Uterus (tissue), 4 donors: ENCODE measurements around the gene ATP6V1G3. TPM values are rescaled to one million over a fixed set of nuclear protein-coding genes. Genes with fewer than 3 reads are reported as not detected.
"Not testable (repeated sequence)": the region's sequence is repeated elsewhere in the genome, so short reads cannot be mapped to it uniquely, and the experiment has no call there.

Experiments
- DNase-seq, 2 donors: peaks; one replicate each; pipeline ENCODE4 v3.0.0-alpha.2; 2019 to 2020
- H3K27ac ChIP-seq, 2 donors: fragments of 200-600 bp; sonication (generic); 1 replicate in 1 of 2; 2 replicates in 1 of 2; pipeline ENCODE4 v1.5.1; 2016 to 2018
- H3K27me3 ChIP-seq, 2 donors: fragments of 200-600 bp; sonication (generic); one replicate each; pipeline ENCODE4 v1.5.1; 2018 to 2019; ENCODE audit warnings: control low read depth in 1 of 2
- H3K36me3 ChIP-seq, 2 donors: fragments of 200-600 bp; sonication (generic); one replicate each; pipeline ENCODE4 v1.5.1; 2019; ENCODE audit warnings: control low read depth in 1 of 2
- H3K4me1 ChIP-seq, 2 donors: fragments of 200-600 bp; sonication (generic); one replicate each; pipeline ENCODE4 v1.5.1; 2018 to 2019; ENCODE audit warnings: control low read depth in 1 of 2
- H3K4me3 ChIP-seq, 2 donors: fragments of 200-600 bp; sonication (generic); 1 replicate in 1 of 2; 2 replicates in 1 of 2; pipeline ENCODE4 v1.5.1; 2018 to 2019; ENCODE audit warnings: mild to moderate bottlenecking in 1 of 2
- H3K9me3 ChIP-seq, 2 donors: fragments of 200-600 bp; sonication (generic); one replicate each; pipeline ENCODE4 v1.5.1; 2019; ENCODE audit warnings: control low read depth in 1 of 2
- POLR2A ChIP-seq, 2 donors: fragments of 450-650 bp; IDR thresholded peaks; one replicate each; pipeline ENCODE4 v1.6.1; 2016; ENCODE audit warnings: antibody characterized with exemption in 2 of 2, mild to moderate bottlenecking in 1 of 2, moderate library complexity in 1 of 2
- intact Hi-C: fragments of 100-400 bp; cut with DNase I; formaldehyde crosslinking; loops from one replicate; pipeline ENCODE4 v1.15.1; 2023; ENCODE audit warnings: low total_unique reads
- total RNA-seq, 4 donors: library from RNA; depleted of rRNA in 3 of 4; stranded (reverse); fragments of >200 nt in 3 of 4; gene quantifications; one replicate each; pipeline versions ENCODE4 v1.1.0 to v1.2.4, GENCODE V29; 2014 to 2023
- TF ChIP-seq, protein P1 (sequence below), 4 experiments: fragments of 200-600 bp in 2 of 4; fragments of 450-650 bp in 2 of 4; sonication (generic) in 2 of 4; IDR thresholded peaks; one replicate each; pipeline ENCODE4 v1.5.1; 2016 to 2019; ENCODE audit warnings: antibody characterized with exemption in 4 of 4, mild to moderate bottlenecking in 2 of 4, moderate library complexity in 1 of 4
- donor health status: DM: yes; HTN: yes; CAD: no.

Gene ATP6V1G3
- total RNA-seq, 4 donors from 2014 or later = not detected

GRCh38 chr1:198529414-198529813 lies 11.1 kb downstream of the ATP6V1G3 start:
- intact Hi-C loops = no loop called here
- no peaks in the 10 kb centered on the region for H3K36me3 ChIP-seq
- no peak for TF ChIP-seq POLR2A (IDR thresholded peaks at IDR 0.05)
- TF ChIP-seq, protein P1, sequence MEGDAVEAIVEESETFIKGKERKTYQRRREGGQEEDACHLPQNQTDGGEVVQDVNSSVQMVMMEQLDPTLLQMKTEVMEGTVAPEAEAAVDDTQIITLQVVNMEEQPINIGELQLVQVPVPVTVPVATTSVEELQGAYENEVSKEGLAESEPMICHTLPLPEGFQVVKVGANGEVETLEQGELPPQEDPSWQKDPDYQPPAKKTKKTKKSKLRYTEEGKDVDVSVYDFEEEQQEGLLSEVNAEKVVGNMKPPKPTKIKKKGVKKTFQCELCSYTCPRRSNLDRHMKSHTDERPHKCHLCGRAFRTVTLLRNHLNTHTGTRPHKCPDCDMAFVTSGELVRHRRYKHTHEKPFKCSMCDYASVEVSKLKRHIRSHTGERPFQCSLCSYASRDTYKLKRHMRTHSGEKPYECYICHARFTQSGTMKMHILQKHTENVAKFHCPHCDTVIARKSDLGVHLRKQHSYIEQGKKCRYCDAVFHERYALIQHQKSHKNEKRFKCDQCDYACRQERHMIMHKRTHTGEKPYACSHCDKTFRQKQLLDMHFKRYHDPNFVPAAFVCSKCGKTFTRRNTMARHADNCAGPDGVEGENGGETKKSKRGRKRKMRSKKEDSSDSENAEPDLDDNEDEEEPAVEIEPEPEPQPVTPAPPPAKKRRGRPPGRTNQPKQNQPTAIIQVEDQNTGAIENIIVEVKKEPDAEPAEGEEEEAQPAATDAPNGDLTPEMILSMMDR (IDR thresholded peaks at IDR 0.05) = no peak

GRCh38 chr1:198528364-198528763 lies 12.1 kb downstream of the ATP6V1G3 start:
- Histone ChIP-seq H3K4me1 (no peaks in the 10 kb centered on the region), H3K4me3 (no peak overlapping the region), H3K27ac (no peak overlapping the region), H3K36me3 (no peaks in the 10 kb centered on the region), H3K27me3 (no peaks in the 10 kb centered on the region), H3K9me3 (no peaks in the 10 kb centered on the region)
- TF ChIP-seq POLR2A (IDR thresholded peaks at IDR 0.05) = no peak
- TF ChIP-seq, protein P1 (IDR thresholded peaks at IDR 0.05) = no peak
- no peak for DNase-seq
- intact Hi-C loops = no loop called here

More at GRCh38 chr1:198529414-198529813, 11.1 kb downstream of the ATP6V1G3 start:
- Histone ChIP-seq H3K4me1 (no peaks in the 10 kb centered on the region), H3K27me3 (no peaks in the 10 kb centered on the region), H3K27ac (no peak overlapping the region), H3K9me3 (no peaks in the 10 kb centered on the region), H3K4me3 (no peak overlapping the region)
- DNase-seq = no peak

DNA sequence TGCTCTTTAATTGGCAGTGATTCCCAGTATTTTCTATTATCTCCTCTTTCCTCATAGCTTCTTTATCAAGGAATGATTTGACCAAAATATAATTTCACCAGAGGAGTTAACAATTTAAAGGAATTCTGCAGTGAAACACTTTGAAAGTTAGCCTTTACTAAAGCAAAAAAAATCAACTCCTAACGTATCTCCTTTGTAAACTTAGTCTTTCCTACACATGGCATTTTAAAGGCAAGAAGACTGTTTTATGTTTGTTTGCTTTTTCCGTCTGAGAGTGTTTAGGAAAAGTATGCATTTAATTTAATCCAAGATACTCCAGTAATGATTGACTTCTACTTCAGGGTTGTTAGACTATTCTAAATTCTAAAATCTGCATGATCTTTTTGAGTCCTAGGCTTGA lies 15.9 kb downstream of the ATP6V1G3 start:
- TF ChIP-seq, protein P1 (IDR thresholded peaks at IDR 0.05) = no peak
- TF ChIP-seq POLR2A (IDR thresholded peaks at IDR 0.05) = no peak
- no peak for DNase-seq

DNA sequence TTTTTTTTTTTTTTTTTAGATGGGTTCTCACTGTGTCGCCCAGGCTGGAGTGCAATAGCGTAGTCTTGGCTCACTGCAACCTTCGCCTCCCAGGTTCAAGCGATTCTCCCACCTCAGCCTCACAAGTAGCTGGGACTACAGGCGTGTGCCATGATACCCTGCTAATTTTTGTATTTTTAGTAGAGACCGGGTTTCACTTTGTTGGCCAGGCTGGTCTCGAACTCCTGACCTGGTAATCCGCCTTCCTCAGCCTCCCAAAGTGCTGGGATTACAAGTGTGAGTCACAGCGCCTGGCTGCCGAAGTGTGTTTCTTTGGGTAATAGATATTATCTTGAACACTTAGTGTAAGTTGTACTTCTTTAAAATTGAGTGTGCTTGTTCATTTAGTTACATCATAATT lies 16.4 kb downstream of the ATP6V1G3 start:
- H3K27ac ChIP-seq, H3K4me1 ChIP-seq, DNase-seq, intact Hi-C loops, H3K27me3 ChIP-seq, H3K4me3 ChIP-seq, H3K36me3 ChIP-seq, H3K9me3 ChIP-seq: not testable (repeated sequence)

More for the DNA sequence above, 15.9 kb downstream of the ATP6V1G3 start:
- Histone ChIP-seq H3K4me3 (no peak overlapping the region), H3K36me3 (no peaks in the 10 kb centered on the region), H3K27ac (no peak overlapping the region), H3K4me1 (no peaks in the 10 kb centered on the region), H3K9me3 (no peaks in the 10 kb centered on the region), H3K27me3 (no peaks in the 10 kb centered on the region)
- intact Hi-C loops = no loop called here

- Histone ChIP-seq H3K27ac (no peak overlapping the region), H3K9me3 (no peaks in the 10 kb centered on the region), H3K4me3 (no peak overlapping the region), H3K36me3 (no peaks in the 10 kb centered on the region), H3K4me1 (no peaks in the 10 kb centered on the region), H3K27me3 (no peaks in the 10 kb centered on the region)
- DNase-seq = no peak
- intact Hi-C loops = no loop called here
- no peak for TF ChIP-seq POLR2A (IDR thresholded peaks at IDR 0.05)
- TF ChIP-seq, protein P1 (IDR thresholded peaks at IDR 0.05) = no peak
These were observed 17.1 kb downstream of the ATP6V1G3 start for GRCh38 chr1:198523182-198523950.
